ENCODE measurements around the gene CLECL1. TPM values are rescaled to one million over a fixed set of nuclear protein-coding genes. Genes with fewer than 3 reads are reported as not detected.

The CLECL1 gene
- total RNA-seq, 1 donor from 2014 or later: not detected

DNA sequence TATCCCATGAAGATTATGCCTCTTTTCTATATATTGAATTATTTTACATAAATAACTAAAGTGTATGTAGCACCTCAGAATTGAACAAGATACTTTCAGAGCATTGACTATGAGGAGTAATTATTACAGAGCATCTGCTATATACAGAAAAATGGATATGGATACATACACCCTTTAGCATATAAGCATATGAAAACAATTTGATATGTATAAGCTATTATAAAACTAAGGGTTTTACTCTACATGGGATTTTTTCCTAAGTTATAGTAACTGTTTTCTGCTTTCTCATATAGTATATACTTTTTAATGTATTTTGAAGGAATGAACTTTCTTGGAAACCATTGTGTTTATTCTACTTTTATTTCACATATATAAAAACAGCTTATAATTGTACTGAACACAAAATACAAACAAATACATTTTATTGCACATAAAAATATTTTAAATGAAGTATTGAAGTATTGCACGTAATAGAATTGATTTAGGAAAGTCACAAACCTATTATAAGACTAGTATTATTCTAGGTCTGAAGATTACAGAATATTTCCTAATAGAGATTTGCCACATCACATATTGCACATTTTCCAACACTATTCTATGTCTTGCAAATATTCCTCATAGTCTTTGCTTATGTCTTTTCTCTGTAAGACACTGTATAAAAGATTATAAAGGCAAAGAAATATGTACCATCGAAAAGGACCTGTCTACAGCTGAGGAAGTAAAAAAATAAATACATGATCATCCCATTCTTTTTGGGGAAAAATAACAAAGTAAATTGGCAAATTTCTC is 19.4 kb upstream of the CLECL1 start:
- Mint-ChIP-seq H3K27me3 (ENCODE audit: unreplicated experiment) (no peaks in the 10 kb centered on the region), H3K4me3 (ENCODE audit: unreplicated experiment) (no peak overlapping the region), H3K9me3 (ENCODE audit: unreplicated experiment) (no peaks in the 10 kb centered on the region), H3K27ac (ENCODE audit: unreplicated experiment) (no peak overlapping the region), H3K4me1 (ENCODE audit: low read depth, unreplicated experiment) (no peaks in the 10 kb centered on the region), H3K36me3 (ENCODE audit: unreplicated experiment) (no peaks in the 10 kb centered on the region)
- TF ChIP-seq, protein P1, sequence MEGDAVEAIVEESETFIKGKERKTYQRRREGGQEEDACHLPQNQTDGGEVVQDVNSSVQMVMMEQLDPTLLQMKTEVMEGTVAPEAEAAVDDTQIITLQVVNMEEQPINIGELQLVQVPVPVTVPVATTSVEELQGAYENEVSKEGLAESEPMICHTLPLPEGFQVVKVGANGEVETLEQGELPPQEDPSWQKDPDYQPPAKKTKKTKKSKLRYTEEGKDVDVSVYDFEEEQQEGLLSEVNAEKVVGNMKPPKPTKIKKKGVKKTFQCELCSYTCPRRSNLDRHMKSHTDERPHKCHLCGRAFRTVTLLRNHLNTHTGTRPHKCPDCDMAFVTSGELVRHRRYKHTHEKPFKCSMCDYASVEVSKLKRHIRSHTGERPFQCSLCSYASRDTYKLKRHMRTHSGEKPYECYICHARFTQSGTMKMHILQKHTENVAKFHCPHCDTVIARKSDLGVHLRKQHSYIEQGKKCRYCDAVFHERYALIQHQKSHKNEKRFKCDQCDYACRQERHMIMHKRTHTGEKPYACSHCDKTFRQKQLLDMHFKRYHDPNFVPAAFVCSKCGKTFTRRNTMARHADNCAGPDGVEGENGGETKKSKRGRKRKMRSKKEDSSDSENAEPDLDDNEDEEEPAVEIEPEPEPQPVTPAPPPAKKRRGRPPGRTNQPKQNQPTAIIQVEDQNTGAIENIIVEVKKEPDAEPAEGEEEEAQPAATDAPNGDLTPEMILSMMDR (IDR thresholded peaks at IDR 0.05; ENCODE audit: partially characterized antibody, unreplicated experiment): no peak
- DNase-seq: no peak

DNA sequence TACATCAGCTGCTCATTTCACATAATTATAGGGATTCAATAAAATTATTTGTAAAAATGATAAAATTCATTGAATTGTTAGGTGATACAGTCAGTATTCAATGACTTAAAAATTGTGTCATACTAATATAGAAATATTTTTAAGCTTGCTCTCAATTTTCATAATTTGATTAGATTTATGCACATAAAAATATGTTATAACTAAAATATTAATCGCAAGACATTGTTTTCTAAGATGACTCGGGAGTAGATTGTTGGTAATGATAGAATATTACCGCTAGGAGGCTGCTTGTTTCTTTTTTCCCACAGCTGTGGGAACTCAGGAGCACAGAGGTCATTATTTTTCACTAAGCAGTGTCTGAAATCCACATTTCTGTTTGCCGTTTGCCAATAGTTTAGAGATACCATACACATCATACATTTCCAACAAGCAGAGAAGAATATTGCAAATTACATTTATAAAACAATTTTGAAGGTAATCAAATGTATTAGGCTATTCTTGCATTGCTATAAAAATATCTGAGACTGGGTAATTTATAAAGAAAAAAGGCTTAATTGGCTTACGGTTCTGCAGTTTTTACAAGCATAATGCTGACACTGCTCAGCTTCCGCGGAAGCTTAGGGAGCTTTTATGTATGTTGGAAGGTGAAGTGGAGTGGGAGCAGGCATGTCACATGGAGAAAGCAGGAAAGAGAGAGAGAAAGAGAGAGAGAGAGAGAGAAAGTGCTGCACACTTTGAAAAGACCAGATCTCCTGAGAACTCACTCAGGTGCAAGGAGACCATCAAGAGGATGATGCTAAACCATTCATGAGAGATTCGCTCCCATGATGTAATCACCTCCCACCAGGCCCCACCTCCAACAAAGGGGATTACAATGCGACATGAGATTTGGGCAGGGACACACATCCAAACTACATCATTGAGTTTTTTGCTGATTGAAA is 18.6 kb upstream of the CLECL1 start:
- Mint-ChIP-seq H3K27ac (ENCODE audit: unreplicated experiment) (no peak overlapping the region), H3K36me3 (ENCODE audit: unreplicated experiment) (no peaks in the 10 kb centered on the region), H3K27me3 (ENCODE audit: unreplicated experiment) (no peaks in the 10 kb centered on the region), H3K4me1 (ENCODE audit: low read depth, unreplicated experiment) (no peaks in the 10 kb centered on the region), H3K4me3 (ENCODE audit: unreplicated experiment) (no peak overlapping the region), H3K9me3 (ENCODE audit: unreplicated experiment) (no peaks in the 10 kb centered on the region)
- TF ChIP-seq, protein P1 (IDR thresholded peaks at IDR 0.05; ENCODE audit: partially characterized antibody, unreplicated experiment): peak; percentile 23
- DNase-seq: no peak

DNA sequence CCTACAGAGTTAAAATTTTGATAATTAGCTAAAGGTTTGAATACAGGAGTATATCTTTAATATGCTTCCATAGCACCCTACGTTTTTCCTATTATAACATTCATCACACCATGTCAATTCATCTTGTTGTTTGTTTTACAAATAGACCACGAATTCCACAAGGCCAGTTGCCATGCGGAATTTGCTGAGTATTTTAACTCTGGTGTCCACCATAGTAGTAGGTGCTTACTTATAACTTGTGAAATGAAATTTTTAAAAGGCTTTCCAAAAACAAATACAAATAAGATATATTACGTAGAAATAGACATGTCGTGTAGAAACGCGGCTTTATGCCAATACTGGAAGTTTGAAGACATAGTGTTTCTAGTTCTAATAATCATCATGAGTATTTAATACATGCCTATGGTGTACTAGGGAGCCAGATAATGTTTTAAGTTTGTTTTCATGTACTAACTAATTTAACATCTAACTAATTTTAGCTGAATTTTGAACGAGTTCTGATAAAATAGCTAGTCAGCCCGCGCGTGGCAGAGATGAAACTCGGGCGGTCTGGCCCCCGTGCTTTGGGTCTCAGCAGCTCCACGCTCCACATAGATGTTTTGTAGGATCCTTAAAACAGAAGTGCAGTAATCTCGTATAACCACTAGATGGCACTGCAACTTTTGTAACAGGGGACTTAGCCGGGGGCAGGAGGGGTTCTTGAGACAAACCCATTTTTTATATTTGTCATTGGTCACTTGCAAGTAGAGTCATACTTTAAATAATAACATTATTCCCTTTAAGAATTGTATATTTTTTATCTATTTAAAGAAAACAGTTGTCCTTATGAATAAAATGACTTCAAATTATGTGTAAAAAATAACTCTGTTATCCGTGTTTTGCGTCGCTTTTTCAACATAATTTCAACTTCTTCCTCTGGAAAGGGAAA is 17.6 kb upstream of the CLECL1 start:
- Mint-ChIP-seq H3K27ac (ENCODE audit: unreplicated experiment) (no peak overlapping the region), H3K27me3 (ENCODE audit: unreplicated experiment) (no peaks in the 10 kb centered on the region), H3K36me3 (ENCODE audit: unreplicated experiment) (no peaks in the 10 kb centered on the region), H3K4me3 (ENCODE audit: unreplicated experiment) (no peak overlapping the region), H3K4me1 (ENCODE audit: low read depth, unreplicated experiment) (no peaks in the 10 kb centered on the region), H3K9me3 (ENCODE audit: unreplicated experiment) (no peaks in the 10 kb centered on the region)
- no peak for DNase-seq
- TF ChIP-seq, protein P1 (IDR thresholded peaks at IDR 0.05; ENCODE audit: partially characterized antibody, unreplicated experiment): peak; percentile 87

DNA sequence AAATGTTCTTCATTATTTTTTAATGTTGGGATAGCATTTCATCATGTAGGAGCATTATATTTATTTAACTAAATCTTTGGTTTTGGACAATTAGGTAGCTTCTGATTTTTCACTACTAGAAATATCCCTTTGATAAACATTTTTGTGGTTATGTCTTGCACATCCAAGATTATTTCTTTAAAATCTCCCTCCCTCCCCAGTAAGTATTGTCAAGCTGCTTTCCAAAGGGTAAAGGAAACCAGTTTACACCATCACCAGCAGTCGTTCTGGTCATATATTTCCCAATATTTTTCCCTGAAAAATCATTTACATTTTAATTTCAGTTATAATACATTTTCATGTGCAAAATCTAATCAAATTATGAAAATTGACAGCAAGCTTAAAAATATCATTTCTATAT is 16.7 kb upstream of the CLECL1 start:
- TF ChIP-seq, protein P1 (IDR thresholded peaks at IDR 0.05; ENCODE audit: partially characterized antibody, unreplicated experiment): no peak
- H3K4me3 Mint-ChIP-seq (ENCODE audit: unreplicated experiment): no peak overlapping the region
- H3K9me3 Mint-ChIP-seq (ENCODE audit: unreplicated experiment): no peaks in the 10 kb centered on the region
- H3K4me1 Mint-ChIP-seq (ENCODE audit: low read depth, unreplicated experiment): no peaks in the 10 kb centered on the region
- H3K27ac Mint-ChIP-seq (ENCODE audit: unreplicated experiment): no peak overlapping the region
- DNase-seq: no peak
- no peaks in the 10 kb centered on the region for H3K27me3 Mint-ChIP-seq (ENCODE audit: unreplicated experiment)
- H3K36me3 Mint-ChIP-seq (ENCODE audit: unreplicated experiment): no peaks in the 10 kb centered on the region

Measured in glutamatergic neuron (in vitro differentiated cells).